GM21737 (cell line): Measurements from ENCODE around the gene NDUFA5.

Source experiments
- ATAC-seq: cut with Tn5 transposase; IDR thresholded peaks from one replicate; pipeline ENCODE4 v1.9.1; 2021; ENCODE audit warnings: mild to moderate bottlenecking, moderate library complexity; ENCODE audit not compliant: unreplicated experiment

Gene NDUFA5

DNA sequence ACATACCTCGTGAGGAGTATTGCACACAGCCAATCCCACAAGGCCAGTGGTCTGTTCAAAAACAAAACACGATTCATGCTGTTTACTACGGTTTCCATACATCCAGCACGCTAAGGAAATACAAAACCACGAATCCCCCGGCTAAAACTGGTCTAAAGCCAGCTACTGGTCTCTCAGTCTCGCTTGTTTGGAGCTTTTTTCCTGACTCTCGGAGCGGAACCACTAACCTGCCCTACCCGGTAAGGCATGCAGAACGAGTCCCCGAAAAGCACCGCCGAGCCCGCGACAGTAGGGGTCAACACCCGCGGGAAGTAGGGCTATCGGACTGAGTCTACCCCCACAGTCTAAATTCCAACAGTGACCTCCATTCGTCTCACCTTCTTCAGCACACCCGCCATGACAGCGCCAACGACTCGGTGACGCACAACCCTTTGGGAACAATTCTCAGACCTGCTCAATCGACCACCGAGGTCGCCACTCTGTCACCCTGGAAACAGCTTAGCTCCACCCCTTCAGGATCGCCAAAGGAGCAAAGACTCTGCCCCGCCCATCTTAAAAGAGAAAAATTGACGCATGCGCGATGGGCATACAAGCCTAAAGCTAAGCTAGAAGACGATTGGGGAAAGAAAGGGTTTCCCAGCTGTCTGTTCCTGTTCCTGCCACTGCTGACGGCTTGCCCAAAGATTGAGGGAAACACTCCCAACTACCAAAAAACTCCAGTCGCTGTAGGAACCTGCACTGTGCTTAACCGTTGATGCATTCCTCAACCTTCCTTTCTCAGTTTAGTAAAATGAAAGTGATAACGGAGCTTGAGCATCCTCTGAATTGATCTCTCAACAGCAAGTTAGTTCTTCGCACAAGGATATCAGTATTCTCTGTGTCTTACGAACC, at the start of gene NDUFA5:
TSS of gene NDUFA5 (minus strand) at position 421 of the 891 bp plus-strand sequence. CDS start at position 398, 23 bp downstream.
- ATAC-seq, result peak; percentile 99

DNA sequence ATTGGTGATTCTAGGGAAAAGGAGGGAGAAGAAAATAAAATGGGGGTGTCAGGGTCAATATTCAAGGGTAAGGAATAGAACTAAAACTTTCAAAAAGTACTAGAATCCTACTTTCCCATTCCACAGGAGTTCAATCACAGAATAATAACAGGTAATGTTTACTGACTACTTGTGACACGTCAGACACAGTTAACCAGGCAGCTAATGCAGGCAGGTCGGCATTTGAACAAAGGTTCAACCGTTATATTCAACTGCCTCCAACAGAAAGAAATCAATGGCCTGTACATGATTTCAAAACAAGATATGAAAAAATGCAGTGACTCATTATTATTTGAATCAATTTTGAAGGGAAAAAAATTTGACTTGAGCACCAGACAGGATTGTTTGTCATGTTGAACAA, 47.1 kb upstream of the NDUFA5 start:
- no peak for ATAC-seq

DNA sequence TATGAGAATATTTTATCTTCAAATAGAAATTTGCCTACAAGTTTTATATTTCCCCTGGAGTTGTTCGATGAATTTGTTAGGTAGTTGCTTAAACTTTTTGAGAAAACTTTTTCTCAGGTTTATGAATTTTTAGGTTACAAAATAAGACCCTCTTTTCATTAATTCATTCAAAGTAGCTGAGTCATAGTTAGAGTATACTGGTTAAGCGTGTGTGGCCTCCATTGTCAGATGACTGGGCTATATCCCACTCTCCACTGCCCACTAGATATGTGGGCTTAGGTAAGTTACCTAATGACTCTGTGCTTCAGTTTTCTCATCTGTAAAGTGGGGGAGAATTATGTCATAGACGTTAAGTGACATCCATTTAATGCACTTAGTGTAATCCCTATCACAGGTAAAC, 45.0 kb upstream of the NDUFA5 start:
- ATAC-seq, result no peak

DNA sequence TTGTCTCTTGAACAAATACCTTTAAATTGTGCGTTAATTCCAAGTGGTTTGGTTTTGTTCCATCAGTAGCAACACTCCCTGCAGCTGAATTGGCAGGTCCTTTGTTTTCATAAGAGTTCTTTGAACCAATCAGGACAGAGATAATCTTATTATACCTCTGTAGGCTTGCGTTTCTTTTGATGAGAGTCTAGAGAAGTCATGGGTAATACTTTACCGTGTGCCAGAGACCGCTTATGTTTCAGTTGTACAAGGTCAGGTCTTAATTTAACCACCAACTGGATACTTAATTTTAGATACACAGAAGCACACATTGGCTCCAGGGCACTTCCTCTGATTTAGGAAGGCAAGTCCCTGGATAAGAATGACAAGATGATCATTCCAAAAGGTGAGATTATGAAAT, 43.9 kb upstream of the NDUFA5 start, which contains the start of gene ASB15:
TSS of gene ASB15 (plus strand) at position 292 of the 400 bp plus-strand sequence. CDS start 12,682 bp downstream, outside the sequence.
- ATAC-seq, result no peak

DNA sequence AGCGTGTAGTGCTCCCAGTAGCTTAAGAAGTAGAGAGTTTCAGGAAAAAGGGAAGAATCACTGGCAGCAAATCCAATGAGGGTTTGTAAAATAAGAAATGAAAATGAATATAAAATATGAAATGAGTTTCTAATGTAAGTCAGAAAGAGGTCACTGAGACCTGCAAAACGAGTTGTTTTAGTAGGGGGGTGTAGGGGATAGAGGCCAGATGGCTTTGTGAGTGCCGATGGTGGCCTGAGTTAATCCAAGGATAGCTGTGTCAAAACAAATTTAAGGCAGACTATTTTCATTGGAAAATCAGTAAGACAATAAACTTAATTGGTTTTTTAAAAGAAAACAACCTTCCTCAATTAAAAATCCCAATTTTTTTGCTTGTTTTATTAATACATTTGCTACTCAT, 43.3 kb upstream of the NDUFA5 start:
- ATAC-seq, result no peak

DNA sequence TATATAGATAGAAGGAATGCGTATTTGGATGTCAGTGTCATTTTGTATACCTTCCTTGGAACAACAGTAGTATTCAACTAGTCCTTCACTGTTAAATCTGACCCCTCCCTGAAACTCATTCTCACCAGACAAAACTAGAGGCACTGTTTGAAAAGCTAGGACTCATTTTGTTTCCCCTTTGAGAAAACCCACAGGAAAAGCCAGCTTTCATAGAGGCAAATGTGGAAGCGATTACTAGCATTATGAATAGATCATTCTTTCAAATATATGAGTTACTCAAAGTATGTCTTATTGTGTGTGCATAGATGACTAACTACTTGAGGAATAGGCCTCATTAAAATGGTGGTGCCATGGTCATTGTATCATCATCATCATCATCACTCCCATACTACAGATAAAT, 42.1 kb upstream of the NDUFA5 start:
- no peak for ATAC-seq

DNA sequence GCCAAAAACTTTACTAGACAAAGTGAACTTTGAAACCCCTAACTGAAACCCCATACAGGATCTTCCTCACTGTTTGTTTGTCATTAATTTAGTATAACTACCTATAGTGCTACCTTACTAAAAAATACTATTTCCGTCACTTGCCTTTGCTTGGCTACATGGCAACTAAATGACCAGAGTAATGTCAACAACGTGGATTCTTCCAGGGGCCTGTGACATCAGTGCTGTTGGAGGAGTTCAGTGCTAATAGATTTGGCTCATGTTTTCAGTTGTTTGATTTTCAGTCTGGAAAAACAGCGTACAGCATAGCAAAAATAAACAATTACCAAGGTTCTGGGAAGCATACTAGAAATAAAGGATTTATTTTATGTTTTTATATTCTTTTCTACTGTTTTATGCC, 41.0 kb upstream of the NDUFA5 start:
- ATAC-seq, result no peak

DNA sequence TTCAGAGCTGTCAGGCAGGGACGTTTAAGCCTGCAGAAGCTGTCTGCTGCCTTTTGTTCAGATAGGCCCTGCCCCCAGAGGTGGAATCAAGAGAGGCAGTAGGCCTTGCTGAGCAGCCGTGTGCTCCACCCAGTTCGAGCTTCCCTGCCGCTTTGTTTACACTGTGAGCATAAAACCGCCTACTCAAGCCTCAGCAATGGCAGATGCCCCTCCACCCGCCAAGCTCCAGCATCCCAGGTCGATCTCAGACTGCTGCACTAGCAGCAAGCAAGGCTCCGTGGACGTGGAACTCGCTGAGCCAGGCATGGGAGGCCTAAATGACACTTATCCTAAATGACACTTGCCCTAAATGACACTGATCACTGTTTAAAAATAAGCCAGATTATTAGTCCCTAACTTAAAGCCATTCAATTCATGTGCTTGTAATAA, 37.2 kb upstream of the NDUFA5 start:
- no peak for ATAC-seq

DNA sequence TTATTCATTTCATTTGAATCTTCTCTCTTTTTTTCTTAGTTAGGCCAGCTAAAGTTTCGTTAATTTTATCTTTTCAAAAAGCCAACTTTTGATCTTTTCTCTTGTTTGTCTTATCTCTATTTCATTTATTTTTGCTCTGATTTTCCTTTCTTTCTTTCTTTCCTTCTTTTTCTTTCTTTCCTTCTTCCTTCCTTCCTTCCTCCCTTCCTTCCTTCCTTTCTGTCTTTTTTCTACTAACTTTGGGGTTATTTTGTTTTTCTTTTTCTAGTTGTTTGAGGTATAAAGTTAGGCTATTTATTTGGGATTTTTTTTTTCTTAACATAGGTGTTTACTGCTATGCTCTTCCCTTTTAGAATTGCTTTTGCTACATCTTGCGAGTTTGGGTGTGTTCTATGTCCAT, 30.8 kb upstream of the NDUFA5 start:
- no peak for ATAC-seq

DNA sequence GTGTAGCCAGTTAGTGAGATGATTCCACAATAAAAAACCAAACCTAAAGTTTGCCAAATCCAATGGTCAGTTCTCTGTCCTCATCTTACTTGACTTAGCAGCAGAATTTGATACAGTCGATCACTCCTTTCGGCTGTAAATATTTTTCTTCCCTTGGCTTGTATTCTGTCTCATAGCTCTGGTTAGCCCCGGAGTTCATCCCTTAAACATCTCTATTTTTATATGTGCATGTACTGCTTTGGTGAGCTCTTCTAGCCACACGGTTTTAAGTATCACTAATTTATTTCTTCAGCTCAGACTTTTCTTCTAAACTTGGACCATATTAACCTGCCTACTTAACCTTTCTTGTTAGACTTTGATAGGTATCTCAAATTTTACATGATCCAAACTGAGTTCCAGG, 26.2 kb upstream of the NDUFA5 start:
- no peak for ATAC-seq

DNA sequence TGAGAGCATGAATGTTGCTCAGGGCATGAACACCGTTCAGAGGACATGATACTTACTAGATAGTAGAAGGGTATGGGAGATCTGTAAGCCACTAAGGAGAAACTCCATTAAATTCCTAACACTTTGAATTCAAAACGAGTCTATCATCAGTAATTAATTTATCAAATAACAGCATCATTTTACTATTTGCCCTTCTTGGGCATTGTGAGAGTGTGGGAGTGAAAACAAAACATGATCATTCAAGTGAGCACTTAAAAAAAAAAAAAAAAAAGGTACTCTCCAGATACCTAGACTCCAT, 23.5 kb upstream of the NDUFA5 start:
- ATAC-seq, result no peak

DNA sequence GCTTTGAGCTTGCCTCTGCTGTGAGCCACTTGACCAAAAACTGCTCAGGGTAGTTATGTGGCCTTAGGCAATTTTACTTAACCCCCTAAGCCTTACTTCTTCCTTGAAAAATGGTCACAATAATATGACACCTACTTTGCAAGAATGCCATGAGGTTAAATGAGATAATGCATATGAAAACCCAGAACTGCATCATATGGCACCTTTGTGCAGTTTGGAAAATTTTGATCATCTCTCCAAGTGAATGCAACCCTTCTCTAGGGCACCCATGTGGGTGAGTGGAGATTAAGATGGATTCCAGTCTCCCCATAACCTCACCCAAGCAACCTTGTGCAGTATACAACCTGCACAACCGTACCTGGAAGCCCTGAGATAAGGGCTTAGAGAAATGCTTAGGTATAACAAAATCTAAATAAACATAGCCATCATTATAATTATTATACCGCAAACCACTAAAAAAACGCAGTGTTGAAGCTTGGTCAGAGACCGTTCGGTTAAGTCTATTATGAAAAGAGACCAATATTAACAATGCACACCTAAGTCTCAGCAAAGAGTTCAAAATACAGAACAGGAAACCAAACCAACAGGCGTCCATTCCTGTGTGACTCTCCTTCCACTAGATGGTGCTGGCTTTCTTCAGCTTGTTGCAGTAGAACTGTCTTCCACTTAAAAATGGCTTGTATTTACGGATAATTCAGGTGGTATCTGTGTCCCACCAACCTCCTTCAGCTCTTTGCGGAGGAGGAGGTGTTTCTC, 23.0 kb upstream of the NDUFA5 start:
- ATAC-seq, result peak; percentile 60

DNA sequence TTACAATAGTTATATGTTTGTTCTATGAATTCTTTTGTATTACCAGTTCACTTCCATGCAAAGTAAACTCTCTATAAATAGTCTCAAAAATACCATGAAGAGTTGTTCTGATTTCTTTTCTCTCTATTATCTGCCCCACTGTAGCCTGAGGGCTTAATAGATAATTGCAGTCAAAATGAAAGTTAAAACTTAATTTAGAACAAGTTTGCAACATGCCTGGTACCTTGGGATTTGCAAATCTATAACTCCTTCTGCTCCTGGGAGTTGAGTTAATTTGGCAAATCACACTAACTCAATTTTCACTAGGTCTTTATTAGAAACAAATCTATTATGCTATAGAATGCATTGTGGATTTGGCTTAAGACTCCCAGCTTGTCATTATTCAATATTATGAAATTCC, 21.8 kb upstream of the NDUFA5 start:
- ATAC-seq, result no peak

DNA sequence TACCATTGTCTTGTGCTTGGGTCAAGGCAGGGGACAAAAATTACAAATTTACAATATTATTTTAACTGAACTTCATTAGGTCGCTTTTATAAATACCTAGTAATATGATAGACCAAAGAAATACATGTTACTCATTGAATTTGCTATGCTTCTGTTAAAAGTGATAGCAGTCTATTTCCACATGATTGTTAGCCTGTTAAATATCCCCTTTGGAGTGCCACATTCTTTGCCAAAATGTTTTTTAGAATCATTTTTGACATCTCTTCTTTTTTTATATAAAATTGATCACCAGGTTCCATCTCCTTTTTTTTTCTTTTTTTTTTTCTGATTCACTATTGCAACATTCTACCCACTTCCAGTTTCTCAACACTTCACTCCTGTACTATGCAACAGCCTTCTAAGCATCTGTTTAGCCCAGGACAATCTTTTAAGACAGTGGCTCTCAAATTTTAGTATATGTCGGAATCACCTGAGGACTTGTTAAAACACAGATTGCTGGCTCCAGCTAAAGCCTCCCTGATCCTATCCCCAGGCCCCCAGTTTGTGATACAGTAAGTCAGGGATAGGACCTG, 16.4 kb upstream of the NDUFA5 start:
- no peak for ATAC-seq

DNA sequence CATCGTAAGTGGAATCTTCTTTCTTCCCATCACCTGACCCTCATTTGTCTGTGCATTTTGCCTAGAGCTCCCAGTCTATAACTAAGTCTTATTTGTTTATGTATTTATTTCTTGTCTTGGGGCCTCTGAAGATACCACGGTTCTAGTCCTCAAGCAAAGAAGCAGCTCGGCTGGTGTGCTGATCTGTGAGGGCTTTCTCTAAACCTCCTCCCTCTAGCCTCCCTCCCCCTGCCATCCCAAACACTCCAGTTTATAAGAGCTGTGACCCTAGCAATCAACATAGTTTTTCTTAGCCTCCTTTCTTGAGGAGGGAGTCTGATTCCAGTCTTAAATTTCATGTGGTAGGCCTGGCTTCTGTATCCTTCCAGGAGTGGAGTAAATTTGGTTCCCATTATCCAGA, 15.7 kb upstream of the NDUFA5 start:
- no peak for ATAC-seq

DNA sequence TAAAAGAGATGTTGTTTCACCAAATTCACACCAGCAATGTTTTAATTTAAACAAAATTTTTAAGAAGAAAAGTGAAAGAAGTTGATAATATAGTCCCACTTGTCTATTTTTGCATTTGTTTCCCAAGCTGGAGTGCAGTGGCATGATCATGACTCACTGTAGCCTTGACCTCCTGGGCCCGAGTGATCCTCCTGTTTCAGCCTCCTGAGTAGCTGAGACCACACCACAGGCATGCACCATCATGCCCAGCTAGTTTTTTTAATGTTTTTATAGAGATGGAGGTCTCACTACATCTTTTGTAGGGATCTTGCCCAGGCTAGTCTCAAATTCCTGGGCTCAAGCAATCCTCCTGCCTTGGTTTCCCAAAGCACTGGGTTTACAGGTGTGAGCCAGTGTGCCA, 14.1 kb upstream of the NDUFA5 start:
- no peak for ATAC-seq

DNA sequence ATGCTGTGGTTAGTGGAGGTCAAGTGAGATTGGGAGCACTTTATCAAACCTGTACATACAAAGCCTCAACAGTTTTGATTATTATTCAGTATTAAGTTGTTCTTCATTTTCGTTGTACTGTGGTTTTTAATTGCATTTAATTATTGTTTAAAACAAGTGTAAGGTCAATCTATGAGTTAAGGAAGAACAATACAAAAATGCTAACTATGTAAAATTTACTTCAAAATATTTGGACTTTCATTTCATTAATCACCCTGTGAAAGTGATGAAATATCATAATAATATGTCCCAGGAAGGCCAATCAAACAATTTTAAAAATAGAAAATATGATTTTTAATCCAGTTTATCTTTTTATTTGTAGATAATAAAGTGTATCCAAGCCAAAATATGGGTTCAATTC, 13.6 kb upstream of the NDUFA5 start:
- ATAC-seq, result no peak

DNA sequence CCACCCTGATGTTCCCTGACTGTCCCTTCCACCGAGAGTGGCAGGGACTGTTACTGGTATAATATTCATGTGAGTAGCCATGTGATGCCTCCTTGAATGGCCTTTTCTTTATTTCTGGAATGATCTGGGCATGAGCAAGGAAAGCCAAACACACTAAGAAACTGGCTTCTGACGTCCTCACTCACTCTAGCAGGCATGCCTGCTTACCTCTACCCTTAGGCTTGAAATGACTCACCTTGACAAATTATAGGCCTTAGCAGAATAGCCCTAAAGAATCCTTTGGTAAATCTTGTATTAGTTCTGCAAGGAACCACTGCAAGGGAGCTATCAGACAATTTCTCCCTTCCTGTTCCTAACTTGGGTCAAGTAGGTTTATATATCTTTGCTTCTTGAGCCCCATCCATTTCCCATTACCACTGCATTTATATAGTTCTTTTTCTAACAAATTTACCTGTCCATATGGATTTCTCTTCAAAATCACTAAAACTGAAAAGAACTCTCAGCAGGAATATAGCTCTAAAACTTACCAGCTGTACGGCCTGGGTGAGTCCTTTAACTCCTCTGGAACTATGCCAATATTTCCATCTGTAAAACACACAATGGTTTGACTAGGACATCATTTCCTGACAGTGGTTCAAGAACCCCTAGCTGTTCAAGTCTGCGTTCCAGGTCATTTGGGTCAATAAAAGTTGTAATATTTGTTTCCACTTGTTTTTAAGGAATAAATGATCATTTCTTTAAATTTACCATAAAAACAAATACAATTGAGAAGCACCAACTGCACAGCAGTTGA, 13.0 kb upstream of the NDUFA5 start:
- no peak for ATAC-seq

DNA sequence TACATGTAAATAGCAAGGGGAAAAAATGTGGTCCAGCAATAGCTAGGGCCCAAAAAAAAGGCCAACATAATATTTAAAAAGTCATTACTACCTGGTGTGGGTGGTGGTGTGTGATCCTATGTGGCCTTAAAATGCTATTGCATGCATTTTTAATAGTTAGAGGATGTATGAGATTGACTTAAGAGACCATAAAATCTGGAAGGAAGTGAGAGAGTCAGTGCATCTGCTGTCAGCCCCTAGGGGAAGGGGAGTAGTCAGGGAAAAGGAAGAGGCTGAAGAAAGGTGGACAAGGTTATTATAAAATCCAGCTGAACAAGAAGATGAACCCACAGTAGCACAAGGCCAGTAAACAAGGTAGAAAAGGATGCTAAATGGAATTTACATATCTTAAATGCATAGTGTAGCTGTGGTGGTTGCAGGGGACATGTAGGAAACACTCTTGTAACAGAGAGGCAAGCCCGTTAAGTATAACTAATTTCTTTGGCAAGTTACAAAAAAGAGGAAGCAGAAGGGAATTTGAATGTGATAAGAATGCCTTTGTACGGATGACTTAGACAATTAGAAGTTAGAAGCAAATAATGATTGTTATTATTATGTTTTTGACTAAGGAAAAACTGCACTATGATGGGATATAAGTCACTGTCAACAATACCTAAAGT, 11.9 kb upstream of the NDUFA5 start:
- ATAC-seq, result no peak

DNA sequence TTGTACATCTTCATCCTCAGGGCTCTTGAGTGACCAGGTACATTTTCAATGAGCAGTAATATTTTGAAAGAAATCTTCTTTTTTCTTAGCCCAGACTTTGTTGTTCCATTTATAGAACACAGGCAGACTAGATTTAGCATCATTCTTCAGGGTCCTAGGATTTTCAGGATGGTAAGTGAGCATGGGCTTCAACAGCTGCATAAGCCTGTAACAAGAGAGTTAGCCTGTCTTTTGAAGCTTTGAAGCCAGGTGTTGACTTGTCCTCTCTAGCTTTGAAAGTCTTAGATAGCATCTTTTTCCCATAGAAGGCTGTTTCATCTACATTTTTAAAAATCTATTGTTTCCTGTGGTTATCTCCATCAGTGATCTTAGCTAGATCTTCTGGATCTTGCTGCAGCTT, 4.5 kb upstream of the NDUFA5 start:
- ATAC-seq, result no peak
